Activated CD8-positive, alpha-beta memory T cell treated with anti-CD3 and anti-CD28 coated beads, Interleukin-2, amount 50 U/mL, for 24 hours (primary cell): ENCODE data around the gene SGPP2.
"Not testable (repeated sequence)": the region's sequence is repeated elsewhere in the genome, so short reads cannot be mapped to it uniquely, and the experiment has no call there.

Experiments used
- DNase-seq: peaks from one replicate; pipeline ENCODE4 v3.0.0-alpha.2; 2020; ENCODE audit errors: extremely low read depth

The SGPP2 gene

DNA sequence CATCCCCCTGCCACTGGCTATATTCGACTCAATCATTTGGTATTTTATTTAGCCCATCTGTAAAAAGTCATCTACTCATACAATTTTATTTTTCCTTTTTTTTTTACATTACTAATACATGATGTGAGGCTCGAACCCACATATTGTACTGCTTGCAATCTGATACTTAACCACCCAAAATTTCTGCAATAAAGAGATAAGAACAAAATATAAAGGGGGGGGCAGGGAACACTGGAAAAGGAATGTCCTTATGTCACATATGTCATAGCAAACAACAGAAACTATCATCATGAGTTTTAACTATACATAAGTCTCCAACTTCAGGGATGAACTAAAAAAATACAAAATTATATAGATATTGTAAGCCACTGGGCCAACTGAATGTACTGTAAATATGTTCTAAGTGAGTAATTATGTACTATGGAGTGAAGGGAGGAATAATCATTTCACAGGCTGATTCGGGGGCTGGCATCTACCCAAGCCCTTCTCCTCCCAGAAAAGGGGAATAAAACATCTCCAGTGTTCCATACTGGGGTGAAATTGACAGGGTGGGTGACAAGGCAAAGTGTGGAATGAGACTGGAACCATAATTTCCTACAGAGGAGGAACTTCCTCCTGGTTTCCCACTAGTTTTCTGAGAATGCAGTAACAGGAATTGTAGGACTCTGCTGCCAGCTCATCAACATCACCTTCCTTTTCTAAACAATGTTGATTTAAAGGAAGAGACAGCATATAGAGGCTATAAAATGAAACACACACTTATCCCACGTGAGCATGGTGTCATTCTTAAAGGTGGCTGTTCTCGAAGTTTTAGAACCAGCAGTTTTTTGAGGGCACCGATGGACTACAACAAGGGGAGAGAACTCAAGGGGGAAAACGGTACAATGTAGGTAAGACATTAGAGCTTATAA lies 152.1 kb downstream of the SGPP2 start:
- DNase-seq = no peak

DNA sequence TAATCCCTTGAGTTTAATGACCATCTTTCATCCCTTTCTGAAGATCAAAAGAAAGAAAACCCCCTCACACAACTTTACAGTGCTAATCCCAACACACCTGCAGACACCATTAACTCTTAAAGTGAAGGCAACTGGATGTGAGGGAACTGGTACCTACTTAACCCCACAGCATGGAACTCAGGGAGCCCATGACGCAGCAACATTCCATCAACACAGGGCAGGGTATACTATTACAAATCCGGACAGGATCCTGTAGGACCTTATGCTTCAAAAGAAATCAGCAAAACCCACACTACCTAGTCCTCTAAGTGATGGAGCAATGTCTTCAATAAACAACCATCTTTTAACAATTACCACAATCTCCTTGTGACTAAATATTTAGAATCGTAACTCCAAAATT lies 153.0 kb downstream of the SGPP2 start:
- DNase-seq = no peak

- DNase-seq = no peak
Observed at GRCh38 chr2:222582928-222583327, 158.6 kb downstream of the SGPP2 start.

DNA sequence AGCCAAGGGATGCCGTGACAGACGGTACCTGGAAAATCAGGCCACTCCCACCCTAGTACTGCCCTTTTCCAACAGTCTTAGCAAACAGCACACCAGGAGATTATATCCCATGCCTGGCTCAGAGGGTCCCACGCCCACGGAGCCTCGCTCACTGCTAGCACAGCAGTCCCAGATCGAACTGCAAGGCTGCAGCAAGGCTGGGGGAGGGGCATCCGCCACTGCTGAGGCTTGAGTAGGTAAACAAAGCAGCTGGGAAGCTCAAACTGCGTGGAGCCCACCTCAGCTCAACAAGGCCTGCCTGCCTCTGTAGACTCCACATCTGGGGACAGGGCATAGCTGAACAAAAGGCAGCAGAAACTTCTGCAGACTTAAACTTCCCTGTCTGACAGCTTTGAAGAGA lies 160.2 kb downstream of the SGPP2 start:
- not testable (repeated sequence) for DNase-seq

- DNase-seq = no peak
Observed at GRCh38 chr2:222591661-222592060, 167.3 kb downstream of the SGPP2 start.

DNA sequence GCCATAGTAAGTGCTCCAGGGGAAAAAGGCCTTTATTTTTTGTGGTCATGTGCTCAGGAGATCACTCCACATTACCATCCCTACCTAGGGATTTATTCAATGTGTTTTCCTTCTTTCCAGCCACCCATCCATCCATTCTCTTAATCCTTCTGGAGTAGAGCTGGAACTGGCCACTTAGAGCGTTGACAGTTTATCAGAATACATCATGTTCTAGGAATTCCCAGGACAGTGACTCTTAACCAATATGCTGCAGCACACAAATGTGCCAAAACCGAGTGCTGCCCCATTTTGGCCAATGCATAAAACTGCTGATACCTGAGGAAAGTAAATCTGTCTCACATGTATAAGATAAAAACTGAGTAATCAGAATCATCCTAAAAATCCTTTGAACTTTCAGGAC lies 167.8 kb downstream of the SGPP2 start:
- DNase-seq = no peak

DNA sequence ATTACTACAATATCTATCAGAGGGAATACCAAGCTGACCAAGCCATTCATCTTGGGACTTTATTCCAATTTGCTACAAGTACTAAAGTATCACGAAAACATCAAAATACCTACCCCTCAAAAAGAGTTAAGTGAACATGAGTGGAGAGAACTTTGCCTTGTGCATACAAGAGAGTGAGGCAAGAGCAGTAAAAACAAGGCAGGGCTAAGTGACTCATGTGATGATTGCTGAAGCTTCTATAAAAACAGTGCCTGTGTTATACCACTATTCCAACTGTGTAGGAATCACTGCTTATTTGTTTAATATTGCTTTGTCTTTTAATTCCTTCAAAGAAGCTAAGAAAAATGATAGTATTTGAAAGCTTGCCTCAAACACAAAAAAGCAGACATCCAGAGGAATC lies 170.3 kb downstream of the SGPP2 start:
- DNase-seq = no peak

GRCh38 chr2:222595581-222595980 lies 171.2 kb downstream of the SGPP2 start:
- no peak for DNase-seq

DNA sequence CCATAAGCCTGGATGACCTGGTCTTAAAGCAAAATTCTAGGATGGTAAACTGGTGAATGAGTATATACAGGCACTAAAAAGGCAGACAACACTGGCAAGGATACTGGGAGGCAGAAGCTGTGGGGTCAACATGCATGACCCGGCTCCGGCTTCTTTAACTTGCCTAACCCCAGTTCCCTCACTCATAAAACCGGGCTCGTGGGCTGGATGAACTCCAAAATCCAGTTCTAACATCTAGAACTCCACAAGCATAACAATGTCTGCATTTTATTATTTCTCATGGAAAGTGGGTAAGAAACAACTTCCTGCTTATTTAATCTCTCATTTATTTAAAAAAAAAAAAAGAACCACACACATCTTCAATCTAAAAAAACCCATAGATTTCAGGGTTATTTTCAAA lies 174.3 kb downstream of the SGPP2 start:
- DNase-seq = no peak

DNA sequence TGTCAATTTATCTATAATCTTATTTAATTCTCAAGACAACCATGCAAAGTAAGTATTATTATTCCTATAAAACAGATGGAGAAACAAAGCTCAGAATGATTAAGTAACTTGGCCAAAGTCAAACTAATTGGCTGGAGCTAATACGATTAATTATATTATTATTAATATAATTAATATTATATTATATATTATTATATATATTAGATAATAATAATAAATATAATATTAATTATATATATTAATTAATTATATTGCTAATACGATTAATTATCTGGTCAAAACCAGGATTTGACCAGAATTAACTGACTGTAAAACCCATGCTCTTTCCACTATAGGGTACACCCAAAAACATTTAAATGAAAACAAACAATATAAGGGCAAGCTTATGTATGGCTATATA lies 179.2 kb downstream of the SGPP2 start:
- no peak for DNase-seq

GRCh38 chr2:222604749-222605515 lies 180.6 kb downstream of the SGPP2 start:
- DNase-seq = no peak

- DNase-seq = no peak
Observed at GRCh38 chr2:222606306-222606705, 182.0 kb downstream of the SGPP2 start.

DNA sequence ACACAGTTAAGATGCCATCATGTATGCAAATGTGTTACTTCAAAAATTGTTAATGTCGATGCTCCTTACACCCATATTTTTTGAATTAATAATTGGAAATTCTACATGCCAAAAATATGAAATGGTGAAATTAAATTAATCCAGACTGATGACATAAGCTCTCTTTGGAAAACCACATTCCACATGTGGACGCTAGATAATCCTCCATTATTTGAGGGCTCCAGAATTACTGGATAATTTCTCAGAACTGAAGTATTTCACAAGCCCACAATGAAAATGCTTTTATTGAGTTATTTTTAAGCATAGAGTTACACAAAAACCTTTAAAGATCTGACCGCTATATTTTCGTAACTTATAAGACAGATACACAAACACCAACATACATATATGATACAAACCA lies 183.7 kb downstream of the SGPP2 start:
- no peak for DNase-seq

DNA sequence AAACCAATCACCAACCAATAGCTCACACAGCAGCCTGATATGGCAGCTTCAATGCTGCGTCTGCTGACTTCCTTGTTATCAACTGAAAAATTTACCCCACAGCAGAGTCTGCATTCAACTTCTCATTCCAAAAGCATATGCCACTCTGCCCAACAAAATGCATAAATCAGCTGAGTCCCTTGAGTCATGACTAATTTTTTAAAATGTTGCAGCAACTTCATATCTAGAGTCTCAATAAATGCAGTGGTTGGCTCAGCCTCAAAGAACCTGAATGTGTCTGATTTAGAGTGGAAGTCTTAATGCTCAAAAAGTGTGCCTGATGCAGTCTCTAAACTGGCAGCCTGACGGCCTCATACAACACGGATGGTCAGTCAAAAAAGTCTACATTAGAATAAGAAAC lies 185.0 kb downstream of the SGPP2 start:
- no peak for DNase-seq
